SK-N-SH (cell line): ENCODE measurements around the gene CCNF.

Experiments
- CHD2 ChIP-seq: fragments of 150-350 bp; IDR thresholded peaks from 2 replicates; pipeline ENCODE4 v1.6.1; 2018; ENCODE audit warnings: low read length; ENCODE audit not compliant: partially characterized antibody
- EP300 ChIP-seq, 2 experiments: IDR thresholded peaks; 2 replicates each; pipeline versions ENCODE4 v1.4.0 to v1.6.1; 2012; ENCODE audit warnings: borderline replicate concordance in 1 of 2, low read depth in 1 of 2, low read length in 1 of 2
- FOXJ3 ChIP-seq: sonication (generic); formaldehyde crosslinking; IDR thresholded peaks from 2 replicates; pipeline ENCODE4 v1.5.1; 2020; ENCODE audit warnings: mild to moderate bottlenecking, missing genetic modification reagents
- MEF2A ChIP-seq: IDR thresholded peaks from 2 replicates; pipeline ENCODE4 v1.4.0; 2012; ENCODE audit warnings: low read depth, borderline replicate concordance
- NRF1 ChIP-seq: IDR thresholded peaks from 2 replicates; pipeline ENCODE4 v1.6.1; 2012; ENCODE audit warnings: low read depth, mild to moderate bottlenecking, low read length
- POLR2AphosphoS5 ChIP-seq: IDR thresholded peaks from 2 replicates; pipeline ENCODE4 v1.6.1; 2012; ENCODE audit warnings: low read depth, low read length
- RAD21 ChIP-seq: IDR thresholded peaks from 2 replicates; pipeline ENCODE4 v1.6.1; 2012; ENCODE audit warnings: mild to moderate bottlenecking, low read length
- RFX5 ChIP-seq: IDR thresholded peaks from 2 replicates; pipeline ENCODE4 v1.6.1; 2012; ENCODE audit warnings: mild to moderate bottlenecking, improper control_type of control experiment, low read length
- TAF1 ChIP-seq: IDR thresholded peaks from 2 replicates; pipeline ENCODE4 v1.6.1; 2012; ENCODE audit warnings: low read depth, mild to moderate bottlenecking, low read length, moderate library complexity, borderline replicate concordance
- TCF12 ChIP-seq: IDR thresholded peaks from 2 replicates; pipeline ENCODE4 v1.4.0; 2012
- TF ChIP-seq, protein P1 (sequence below): fragments of 150-350 bp; IDR thresholded peaks from 2 replicates; pipeline ENCODE4 v1.6.1; 2017; ENCODE audit warnings: antibody characterized with exemption, low read length, low read depth, borderline replicate concordance
- TF ChIP-seq, protein P2 (sequence below): fragments of 200-600 bp; sonication (generic); IDR thresholded peaks from 2 replicates; pipeline ENCODE4 v1.6.1; 2017; ENCODE audit warnings: antibody characterized with exemption, mild to moderate bottlenecking, moderate library complexity
- TF ChIP-seq, protein P3 (sequence below): IDR thresholded peaks from 2 replicates; pipeline ENCODE4 v1.4.0; 2012; ENCODE audit warnings: low read depth

DNA sequence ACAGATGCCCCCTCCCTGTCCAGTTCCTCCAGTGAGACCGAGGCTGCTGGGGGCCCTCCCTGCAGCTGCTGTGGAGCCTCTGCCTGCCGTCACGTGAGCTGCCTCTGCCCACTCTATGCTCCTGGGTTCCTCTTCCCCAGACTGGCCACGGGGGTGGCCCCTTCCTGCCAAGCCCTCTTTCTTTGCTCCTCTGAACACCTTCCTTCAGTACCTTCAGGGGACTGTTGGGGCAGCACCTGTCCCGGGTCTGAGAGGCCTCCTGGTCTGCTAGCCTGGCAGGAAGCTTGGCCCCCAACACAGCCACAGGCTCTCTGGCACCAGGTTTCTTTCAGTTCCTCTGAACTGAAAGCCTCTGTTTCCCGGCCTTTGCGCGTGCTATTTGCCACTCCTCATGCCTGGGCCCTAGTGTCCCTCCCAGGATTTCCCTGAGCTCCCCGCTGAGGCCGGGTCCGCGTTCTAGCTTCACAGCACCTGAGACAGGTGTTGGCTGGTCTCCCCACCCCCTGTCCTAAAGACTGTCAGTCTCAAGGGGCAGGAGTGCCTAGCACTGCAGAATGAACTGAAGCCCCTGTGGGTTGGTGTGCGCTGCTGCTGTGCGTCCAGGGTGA lies 77.9 kb downstream of the CCNF start:
- TF ChIP-seq, protein P1, sequence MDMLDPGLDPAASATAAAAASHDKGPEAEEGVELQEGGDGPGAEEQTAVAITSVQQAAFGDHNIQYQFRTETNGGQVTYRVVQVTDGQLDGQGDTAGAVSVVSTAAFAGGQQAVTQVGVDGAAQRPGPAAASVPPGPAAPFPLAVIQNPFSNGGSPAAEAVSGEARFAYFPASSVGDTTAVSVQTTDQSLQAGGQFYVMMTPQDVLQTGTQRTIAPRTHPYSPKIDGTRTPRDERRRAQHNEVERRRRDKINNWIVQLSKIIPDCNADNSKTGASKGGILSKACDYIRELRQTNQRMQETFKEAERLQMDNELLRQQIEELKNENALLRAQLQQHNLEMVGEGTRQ = no peak
- TF ChIP-seq TAF1 (no peak), RFX5 (no peak), RAD21 (no peak), FOXJ3 (CRISPR knock-in tag) (no peak), MEF2A (no peak), TCF12 (no peak), EP300 (IDR thresholded peaks at IDR 0.05; ENCODE audit: borderline replicate concordance in 1 of 2, low read depth in 1 of 2, low read length in 1 of 2) (no peak), NRF1 (no peak), CHD2 (no peak), POLR2AphosphoS5 (no peak)
- TF ChIP-seq, protein P2, sequence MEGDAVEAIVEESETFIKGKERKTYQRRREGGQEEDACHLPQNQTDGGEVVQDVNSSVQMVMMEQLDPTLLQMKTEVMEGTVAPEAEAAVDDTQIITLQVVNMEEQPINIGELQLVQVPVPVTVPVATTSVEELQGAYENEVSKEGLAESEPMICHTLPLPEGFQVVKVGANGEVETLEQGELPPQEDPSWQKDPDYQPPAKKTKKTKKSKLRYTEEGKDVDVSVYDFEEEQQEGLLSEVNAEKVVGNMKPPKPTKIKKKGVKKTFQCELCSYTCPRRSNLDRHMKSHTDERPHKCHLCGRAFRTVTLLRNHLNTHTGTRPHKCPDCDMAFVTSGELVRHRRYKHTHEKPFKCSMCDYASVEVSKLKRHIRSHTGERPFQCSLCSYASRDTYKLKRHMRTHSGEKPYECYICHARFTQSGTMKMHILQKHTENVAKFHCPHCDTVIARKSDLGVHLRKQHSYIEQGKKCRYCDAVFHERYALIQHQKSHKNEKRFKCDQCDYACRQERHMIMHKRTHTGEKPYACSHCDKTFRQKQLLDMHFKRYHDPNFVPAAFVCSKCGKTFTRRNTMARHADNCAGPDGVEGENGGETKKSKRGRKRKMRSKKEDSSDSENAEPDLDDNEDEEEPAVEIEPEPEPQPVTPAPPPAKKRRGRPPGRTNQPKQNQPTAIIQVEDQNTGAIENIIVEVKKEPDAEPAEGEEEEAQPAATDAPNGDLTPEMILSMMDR = no peak
- TF ChIP-seq, protein P3, sequence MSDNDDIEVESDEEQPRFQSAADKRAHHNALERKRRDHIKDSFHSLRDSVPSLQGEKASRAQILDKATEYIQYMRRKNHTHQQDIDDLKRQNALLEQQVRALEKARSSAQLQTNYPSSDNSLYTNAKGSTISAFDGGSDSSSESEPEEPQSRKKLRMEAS = no peak
